Measurements from ENCODE around the gene SLC16A7. TPM values are rescaled to one million over a fixed set of nuclear protein-coding genes. Genes with fewer than 3 reads are reported as not detected.

The SLC16A7 gene
- polyA plus RNA-seq, 1 donor from 2014 or later: 2.3 TPM

DNA sequence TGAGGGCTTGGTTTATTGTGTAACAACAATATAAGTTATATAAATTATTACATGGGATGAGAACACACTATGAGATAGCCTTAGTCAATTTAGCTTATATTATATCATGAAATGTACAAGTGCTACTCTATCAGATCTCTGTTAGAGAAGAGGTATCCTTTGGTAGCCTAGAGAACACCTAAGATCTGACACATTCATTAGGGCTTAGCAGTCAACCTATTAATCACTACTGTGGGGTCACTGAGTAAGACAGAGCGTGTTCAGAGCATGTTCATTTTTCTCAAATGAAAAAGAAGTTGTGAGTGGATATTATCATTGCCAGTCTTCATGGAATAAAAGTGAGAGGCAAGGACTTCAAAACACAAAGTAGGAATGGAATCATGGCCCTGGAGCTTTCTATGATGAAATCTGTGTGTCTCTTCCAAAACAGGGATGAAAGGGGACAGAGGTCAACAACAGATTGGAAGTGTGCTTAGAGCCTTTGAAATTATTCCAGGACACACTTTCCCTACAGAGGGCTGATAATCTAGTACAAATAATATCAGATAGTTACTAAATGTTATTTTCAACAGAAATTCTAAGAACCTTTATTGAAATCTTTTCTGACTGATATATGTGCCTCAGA lies 114.3 kb downstream of the SLC16A7 start:
- Histone ChIP-seq H3K79me2 (replicated peaks; ENCODE audit: insufficient read depth, low read length) (no peaks in the 10 kb centered on the region), H3K9me3 (ENCODE audit: low read length) (no peaks in the 10 kb centered on the region), H3K4me2 (ENCODE audit: low read length) (no peak overlapping the region), H4K20me1 (ENCODE audit: insufficient read depth) (no peaks in the 10 kb centered on the region), H3K27ac (ENCODE audit: low read length) (no peak overlapping the region), H3K9me2 (ENCODE audit: insufficient read depth, low read length) (no peaks in the 10 kb centered on the region), H2AFZ (ENCODE audit: low read depth, low read length) (no peak overlapping the region), H3K4me3 (ENCODE audit: low read length) (no peak overlapping the region), H3F3A (ENCODE audit: insufficient read depth, low read length, poor library complexity, severe bottlenecking) (no peaks in the 10 kb centered on the region), H3K9ac (ENCODE audit: low read length) (no peak overlapping the region), H3K36me3 (ENCODE audit: insufficient read depth, low read length) (no peaks in the 10 kb centered on the region), H3K27me3 (ENCODE audit: insufficient read depth, low read depth, low read length) (no peaks in the 10 kb centered on the region)
- TF ChIP-seq POLR2AphosphoS5 (IDR thresholded peaks at IDR 0.05) (no peak), EP300 (conservative IDR thresholded peaks at IDR 0.05; ENCODE audit: poor library complexity, severe bottlenecking) (no peak), RAD21 (conservative IDR thresholded peaks at IDR 0.05) (no peak), EZH2 (IDR thresholded peaks at IDR 0.05; ENCODE audit: borderline replicate concordance, insufficient read depth, low read length, poor library complexity, severe bottlenecking) (no peak), SMC3 (conservative IDR thresholded peaks at IDR 0.05; ENCODE audit: poor library complexity) (no peak)
- TF ChIP-seq, protein P1, sequence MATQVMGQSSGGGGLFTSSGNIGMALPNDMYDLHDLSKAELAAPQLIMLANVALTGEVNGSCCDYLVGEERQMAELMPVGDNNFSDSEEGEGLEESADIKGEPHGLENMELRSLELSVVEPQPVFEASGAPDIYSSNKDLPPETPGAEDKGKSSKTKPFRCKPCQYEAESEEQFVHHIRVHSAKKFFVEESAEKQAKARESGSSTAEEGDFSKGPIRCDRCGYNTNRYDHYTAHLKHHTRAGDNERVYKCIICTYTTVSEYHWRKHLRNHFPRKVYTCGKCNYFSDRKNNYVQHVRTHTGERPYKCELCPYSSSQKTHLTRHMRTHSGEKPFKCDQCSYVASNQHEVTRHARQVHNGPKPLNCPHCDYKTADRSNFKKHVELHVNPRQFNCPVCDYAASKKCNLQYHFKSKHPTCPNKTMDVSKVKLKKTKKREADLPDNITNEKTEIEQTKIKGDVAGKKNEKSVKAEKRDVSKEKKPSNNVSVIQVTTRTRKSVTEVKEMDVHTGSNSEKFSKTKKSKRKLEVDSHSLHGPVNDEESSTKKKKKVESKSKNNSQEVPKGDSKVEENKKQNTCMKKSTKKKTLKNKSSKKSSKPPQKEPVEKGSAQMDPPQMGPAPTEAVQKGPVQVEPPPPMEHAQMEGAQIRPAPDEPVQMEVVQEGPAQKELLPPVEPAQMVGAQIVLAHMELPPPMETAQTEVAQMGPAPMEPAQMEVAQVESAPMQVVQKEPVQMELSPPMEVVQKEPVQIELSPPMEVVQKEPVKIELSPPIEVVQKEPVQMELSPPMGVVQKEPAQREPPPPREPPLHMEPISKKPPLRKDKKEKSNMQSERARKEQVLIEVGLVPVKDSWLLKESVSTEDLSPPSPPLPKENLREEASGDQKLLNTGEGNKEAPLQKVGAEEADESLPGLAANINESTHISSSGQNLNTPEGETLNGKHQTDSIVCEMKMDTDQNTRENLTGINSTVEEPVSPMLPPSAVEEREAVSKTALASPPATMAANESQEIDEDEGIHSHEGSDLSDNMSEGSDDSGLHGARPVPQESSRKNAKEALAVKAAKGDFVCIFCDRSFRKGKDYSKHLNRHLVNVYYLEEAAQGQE (IDR thresholded peaks at IDR 0.05; ENCODE audit: borderline replicate concordance): no peak

GRCh38 chr12:59710964-59711363 lies 115.1 kb downstream of the SLC16A7 start:
- Histone ChIP-seq H3K4me2 (ENCODE audit: low read length) (no peak overlapping the region), H3F3A (ENCODE audit: insufficient read depth, low read length, poor library complexity, severe bottlenecking) (no peaks in the 10 kb centered on the region), H3K9me2 (ENCODE audit: insufficient read depth, low read length) (no peaks in the 10 kb centered on the region), H3K9ac (ENCODE audit: low read length) (no peak overlapping the region), H3K9me3 (ENCODE audit: low read length) (no peaks in the 10 kb centered on the region), H3K4me3 (ENCODE audit: low read length) (no peak overlapping the region), H2AFZ (ENCODE audit: low read depth, low read length) (no peak overlapping the region), H4K20me1 (ENCODE audit: insufficient read depth) (no peaks in the 10 kb centered on the region), H3K79me2 (replicated peaks; ENCODE audit: insufficient read depth, low read length) (no peaks in the 10 kb centered on the region), H3K27me3 (ENCODE audit: insufficient read depth, low read depth, low read length) (no peaks in the 10 kb centered on the region), H3K27ac (ENCODE audit: low read length) (no peak overlapping the region), H3K36me3 (ENCODE audit: insufficient read depth, low read length) (no peaks in the 10 kb centered on the region)
- TF ChIP-seq, protein P2, sequence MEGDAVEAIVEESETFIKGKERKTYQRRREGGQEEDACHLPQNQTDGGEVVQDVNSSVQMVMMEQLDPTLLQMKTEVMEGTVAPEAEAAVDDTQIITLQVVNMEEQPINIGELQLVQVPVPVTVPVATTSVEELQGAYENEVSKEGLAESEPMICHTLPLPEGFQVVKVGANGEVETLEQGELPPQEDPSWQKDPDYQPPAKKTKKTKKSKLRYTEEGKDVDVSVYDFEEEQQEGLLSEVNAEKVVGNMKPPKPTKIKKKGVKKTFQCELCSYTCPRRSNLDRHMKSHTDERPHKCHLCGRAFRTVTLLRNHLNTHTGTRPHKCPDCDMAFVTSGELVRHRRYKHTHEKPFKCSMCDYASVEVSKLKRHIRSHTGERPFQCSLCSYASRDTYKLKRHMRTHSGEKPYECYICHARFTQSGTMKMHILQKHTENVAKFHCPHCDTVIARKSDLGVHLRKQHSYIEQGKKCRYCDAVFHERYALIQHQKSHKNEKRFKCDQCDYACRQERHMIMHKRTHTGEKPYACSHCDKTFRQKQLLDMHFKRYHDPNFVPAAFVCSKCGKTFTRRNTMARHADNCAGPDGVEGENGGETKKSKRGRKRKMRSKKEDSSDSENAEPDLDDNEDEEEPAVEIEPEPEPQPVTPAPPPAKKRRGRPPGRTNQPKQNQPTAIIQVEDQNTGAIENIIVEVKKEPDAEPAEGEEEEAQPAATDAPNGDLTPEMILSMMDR (IDR thresholded peaks at IDR 0.05; ENCODE audit: poor library complexity, severe bottlenecking): no peak
- TF ChIP-seq, protein P1 (IDR thresholded peaks at IDR 0.05; ENCODE audit: borderline replicate concordance): no peak
